GM06990 (cell line): ENCODE results near the gene DNAH8.

Experiments used
- DNase-seq: peaks from one replicate; pipeline ENCODE4 v3.0.0-alpha.2; 2011; ENCODE audit not compliant: insufficient read length; ENCODE audit errors: extremely low read depth
- H3K27me3 ChIP-seq: replicated peaks from 2 replicates; pipeline ENCODE4 v1.6.0; 2011; ENCODE audit warnings: low read length; ENCODE audit not compliant: control insufficient read depth, insufficient read depth
- H3K36me3 ChIP-seq: 2 replicates; pipeline ENCODE4 v1.5.1; 2011; ENCODE audit warnings: low read length; ENCODE audit not compliant: control insufficient read depth, insufficient read depth
- H3K4me3 ChIP-seq: replicated peaks from 2 replicates; pipeline ENCODE4 v1.5.1; 2011; ENCODE audit warnings: low read depth, mild to moderate bottlenecking, control low read depth, low read length
- CTCF ChIP-seq: IDR thresholded peaks from 2 replicates; pipeline ENCODE4 v1.5.1; 2011; ENCODE audit warnings: low read length, control low read depth, mild to moderate bottlenecking, inconsistent platforms; ENCODE audit not compliant: insufficient read depth, poor library complexity, severe bottlenecking

The DNAH8 gene

GRCh38 chr6:38797391-38797790 is 82.3 kb downstream of the DNAH8 start:
- Histone ChIP-seq H3K4me3 (no peak overlapping the region), H3K27me3 (no peaks in the 10 kb centered on the region), H3K36me3 (no peaks in the 10 kb centered on the region; the same call in 1 of the 2 replicates)
- no peak for TF ChIP-seq CTCF
- no peak for DNase-seq

DNA sequence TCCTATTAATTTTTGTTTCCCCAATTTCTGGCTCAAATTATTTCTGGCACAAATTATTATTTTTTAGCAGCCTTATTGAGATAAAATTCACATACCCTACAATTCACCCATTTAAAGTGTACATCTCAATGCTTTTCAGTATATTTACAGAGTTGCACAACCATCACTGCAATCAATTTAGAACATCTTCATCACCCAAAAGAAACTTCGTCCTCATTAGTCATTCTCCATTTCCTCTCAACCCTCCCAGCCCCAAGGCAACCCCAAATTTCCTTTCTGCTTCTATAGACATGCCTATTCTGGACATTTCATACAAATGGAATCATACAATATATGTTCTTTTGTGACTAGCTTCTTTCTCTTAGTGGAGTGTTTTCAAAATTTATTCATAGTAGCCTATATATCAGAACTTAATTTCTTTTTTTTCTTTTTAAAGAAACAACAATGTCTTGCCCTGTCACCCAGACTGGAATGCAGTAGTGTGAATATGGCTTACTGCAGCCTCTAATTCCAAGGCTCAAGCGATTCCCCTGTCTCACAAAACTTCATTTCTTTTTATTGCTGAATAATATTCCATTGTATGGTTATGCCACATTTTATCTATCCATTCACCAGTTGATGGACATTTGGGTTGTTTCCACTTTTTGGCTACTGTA is 84.5 kb downstream of the DNAH8 start:
- no peak for TF ChIP-seq CTCF
- H3K4me3 ChIP-seq: no peak overlapping the region
- no peaks in the 10 kb centered on the region for H3K27me3 ChIP-seq
- DNase-seq: no peak
- no peaks in the 10 kb centered on the region; the same call in 1 of the 2 replicates for H3K36me3 ChIP-seq

DNA sequence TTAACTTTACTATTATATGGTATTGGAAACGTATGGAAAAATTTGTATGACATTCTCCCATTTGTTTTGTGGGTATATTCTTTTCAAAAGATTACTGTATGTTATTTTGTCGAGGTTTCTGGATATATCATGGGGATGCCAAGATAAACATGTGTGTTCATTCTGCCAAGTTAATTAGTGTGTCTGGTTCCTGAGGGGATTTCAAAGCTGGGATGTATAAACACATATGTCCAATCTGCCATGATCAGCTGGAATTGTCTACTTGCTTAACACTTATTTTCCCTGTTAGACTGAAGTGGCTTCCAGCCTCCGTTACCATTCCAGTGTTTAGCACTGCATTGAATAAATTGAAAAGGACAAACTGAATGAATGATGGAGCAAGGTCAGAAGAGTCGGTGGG is 86.2 kb downstream of the DNAH8 start:
- Histone ChIP-seq H3K36me3 (no peaks in the 10 kb centered on the region), H3K4me3 (no peak overlapping the region), H3K27me3 (no peaks in the 10 kb centered on the region)
- TF ChIP-seq CTCF: no peak
- no peak for DNase-seq

DNA sequence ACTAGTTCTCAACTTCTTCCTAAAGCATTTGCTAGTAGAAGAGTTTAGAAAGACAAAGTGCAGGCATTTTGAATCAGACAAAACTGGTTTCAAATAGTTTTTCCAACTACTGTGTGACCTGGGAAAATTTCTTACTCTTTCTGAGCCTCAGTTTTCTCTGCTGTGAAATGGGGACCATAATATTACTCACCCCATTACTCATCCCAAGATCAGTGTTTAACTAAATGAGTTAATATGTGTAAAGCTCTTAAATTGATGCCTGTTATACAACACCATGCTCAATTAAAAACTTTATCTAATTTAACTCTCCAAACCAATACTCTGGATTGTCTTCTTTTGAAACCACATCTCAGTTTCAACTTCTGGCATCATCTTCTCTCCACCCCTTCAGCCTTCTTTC is 87.4 kb downstream of the DNAH8 start:
- TF ChIP-seq CTCF: no peak
- DNase-seq: no peak
- H3K36me3 ChIP-seq: no peaks in the 10 kb centered on the region
- no peak overlapping the region for H3K4me3 ChIP-seq
- no peaks in the 10 kb centered on the region for H3K27me3 ChIP-seq

- Histone ChIP-seq H3K27me3 (no peaks in the 10 kb centered on the region), H3K36me3 (no peaks in the 10 kb centered on the region), H3K4me3 (no peak overlapping the region)
- no peak for DNase-seq
- TF ChIP-seq CTCF: no peak
Observed at GRCh38 chr6:38803129-38803528, 88.0 kb downstream of the DNAH8 start.

DNA sequence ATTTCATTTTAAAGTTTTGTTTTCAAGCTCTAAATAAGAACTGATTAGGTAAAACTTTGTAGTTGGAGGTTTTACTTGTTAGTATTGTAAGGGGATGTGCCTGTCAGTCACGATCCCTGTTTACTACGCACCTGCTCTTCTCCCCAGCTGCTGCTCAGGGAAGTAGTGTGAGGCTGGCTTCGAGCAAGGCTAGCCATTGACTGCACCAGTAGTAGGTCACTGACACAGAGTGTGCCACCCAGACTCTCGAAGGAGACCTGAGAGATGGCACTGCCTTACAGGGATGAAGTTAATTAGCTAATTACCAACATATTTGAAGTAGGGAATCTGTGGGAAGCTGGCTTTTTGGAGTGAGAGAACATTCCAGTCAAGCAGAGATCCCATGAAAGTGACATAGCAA is 89.2 kb downstream of the DNAH8 start:
- Histone ChIP-seq H3K36me3 (no peaks in the 10 kb centered on the region), H3K4me3 (no peak overlapping the region), H3K27me3 (no peaks in the 10 kb centered on the region)
- TF ChIP-seq CTCF: no peak
- DNase-seq: no peak
